SK-N-SH (cell line): Measurements from ENCODE around the gene TSSK6. TPM values are rescaled to one million over a fixed set of nuclear protein-coding genes. Genes with fewer than 3 reads are reported as not detected.

Experiments
- CTCF ChIA-PET: fragments of 300-600, 350-600 bp; formaldehyde crosslinking; extraction: SDS; loops from one replicate; lab custom pipeline; 2021; lab: Yijun Ruan, JAX
- POLR2A ChIA-PET: fragments of 350-600 bp; sonication (Branson Sonifier 250); formaldehyde crosslinking; extraction: SDS; loops from one replicate; lab custom pipeline; 2020; ENCODE audit warnings: antibody characterized with exemption, inconsistent platforms; lab: Yijun Ruan, JAX
- DNase-seq: peaks from one replicate; pipeline ENCODE4 v3.0.0; 2012
- H2AFZ ChIP-seq: fragments of 200-600 bp; sonication (generic); 2 replicates; pipeline ENCODE4 v1.8.1; 2016; ENCODE audit warnings: antibody characterized with exemption, mild to moderate bottlenecking, low read depth
- H3F3A ChIP-seq: fragments of 200-600 bp; sonication (generic); replicated peaks from 2 replicates; pipeline ENCODE3; 2016; ENCODE audit warnings: antibody characterized with exemption, mild to moderate bottlenecking; ENCODE audit not compliant: insufficient read depth
- H3K27ac ChIP-seq, 2 experiments: fragments of 200-500 bp in 1 of 2; fragments of 200-600 bp in 1 of 2; sonication (Bioruptor generic) in 1 of 2; sonication (generic), shearing (Covaris generic) in 1 of 2; 2 replicates each; pipeline versions ENCODE4 v1.5.1 to v1.6.1; 2014 to 2016; ENCODE audit warnings: low read depth in 2 of 2, inconsistent platforms in 1 of 2, low read length in 1 of 2, mild to moderate bottlenecking in 1 of 2, mixed read lengths in 1 of 2
- H3K27me3 ChIP-seq: fragments of 200-600 bp; sonication (generic), shearing (Covaris generic); 2 replicates; pipeline ENCODE4 v1.6.1; 2016; ENCODE audit warnings: mixed run types; ENCODE audit not compliant: insufficient read depth
- H3K36me3 ChIP-seq, 2 experiments: fragments of 200-500 bp in 1 of 2; fragments of 200-600 bp in 1 of 2; sonication (Bioruptor generic) in 1 of 2; sonication (generic) in 1 of 2; replicated peaks in 1 of 2; 2 replicates each; pipeline versions ENCODE3 to v1.5.1; 2014 to 2016; ENCODE audit warnings: low read length in 1 of 2, mild to moderate bottlenecking in 1 of 2; ENCODE audit not compliant: insufficient read depth in 2 of 2, control insufficient read depth in 1 of 2
- H3K4me1 ChIP-seq, 2 experiments: fragments of 200-500 bp in 1 of 2; fragments of 200-600 bp in 1 of 2; sonication (Bioruptor generic) in 1 of 2; sonication (generic), shearing (Covaris generic) in 1 of 2; 2 replicates each; pipeline versions ENCODE4 v1.5.1 to v1.6.1; 2014 to 2016; ENCODE audit warnings: low read depth in 1 of 2, low read length in 1 of 2, mixed run types in 1 of 2; ENCODE audit not compliant: insufficient read depth in 2 of 2, control insufficient read depth in 1 of 2
- H3K4me2 ChIP-seq: fragments of 200-600 bp; sonication (generic), shearing (Covaris generic); 2 replicates; pipeline ENCODE4 v1.6.1; 2017; ENCODE audit warnings: mixed run types
- H3K4me3 ChIP-seq, 2 experiments: fragments of 200-500 bp in 1 of 2; fragments of 200-600 bp in 1 of 2; sonication (Bioruptor generic) in 1 of 2; sonication (generic), shearing (Covaris generic) in 1 of 2; 2 replicates each; pipeline versions ENCODE4 v1.5.1 to v1.8.1; 2014 to 2016; ENCODE audit warnings: low read depth in 2 of 2, inconsistent platforms in 1 of 2, low read length in 1 of 2, mild to moderate bottlenecking in 1 of 2, mixed read lengths in 1 of 2, moderate library complexity in 1 of 2
- H3K79me2 ChIP-seq: fragments of 200-600 bp; sonication (generic); 2 replicates; pipeline ENCODE4 v1.8.1; 2017; ENCODE audit warnings: mild to moderate bottlenecking; ENCODE audit not compliant: insufficient read depth
- H3K9ac ChIP-seq: fragments of 200-600 bp; sonication (generic); 2 replicates; pipeline ENCODE4 v1.6.1; 2017; ENCODE audit warnings: mixed run types
- H3K9me2 ChIP-seq: fragments of 200-600 bp; sonication (generic); 2 replicates; pipeline ENCODE4 v1.6.1; 2017; ENCODE audit warnings: mixed run types
- H3K9me3 ChIP-seq: fragments of 200-600 bp; sonication (generic); 2 replicates; pipeline ENCODE4 v1.6.1; 2017; ENCODE audit warnings: mixed run types, mild to moderate bottlenecking, moderate library complexity
- H4K20me1 ChIP-seq: fragments of 200-600 bp; sonication (generic); 2 replicates; pipeline ENCODE4 v1.6.1; 2017; ENCODE audit warnings: mild to moderate bottlenecking, mixed run types; ENCODE audit not compliant: insufficient read depth
- CTCF ChIP-seq: fragments of 200-600 bp; sonication (generic); IDR thresholded peaks from 2 replicates; pipeline ENCODE4 v1.6.1; 2017; ENCODE audit warnings: antibody characterized with exemption, mild to moderate bottlenecking, moderate library complexity
- ELF1 ChIP-seq: IDR thresholded peaks from 2 replicates; pipeline ENCODE4 v1.4.0; 2012
- EZH2phosphoT487 ChIP-seq: fragments of 200-600 bp; sonication (generic); IDR thresholded peaks from 2 replicates; pipeline ENCODE4 v1.6.1; 2017; ENCODE audit warnings: low read depth, mixed run types, mild to moderate bottlenecking, antibody characterized with exemption, moderate library complexity, borderline replicate concordance
- FOXJ3 ChIP-seq: sonication (generic); formaldehyde crosslinking; IDR thresholded peaks from 2 replicates; pipeline ENCODE4 v1.5.1; 2020; ENCODE audit warnings: mild to moderate bottlenecking, missing genetic modification reagents
- GATA2 ChIP-seq: sonication (generic); formaldehyde crosslinking; IDR thresholded peaks from 2 replicates; pipeline ENCODE4 v1.5.0; 2020; ENCODE audit warnings: mild to moderate bottlenecking, missing genetic modification reagents
- MXI1 ChIP-seq: IDR thresholded peaks from 2 replicates; pipeline ENCODE4 v1.6.1; 2012; ENCODE audit warnings: mild to moderate bottlenecking, low read depth, low read length, improper control_type of control experiment
- NRF1 ChIP-seq: IDR thresholded peaks from 2 replicates; pipeline ENCODE4 v1.6.1; 2012; ENCODE audit warnings: low read depth, mild to moderate bottlenecking, low read length
- RAD21 ChIP-seq: IDR thresholded peaks from 2 replicates; pipeline ENCODE4 v1.6.1; 2012; ENCODE audit warnings: mild to moderate bottlenecking, low read length
- REST ChIP-seq: IDR thresholded peaks from 2 replicates; pipeline ENCODE4 v1.6.1; 2012; ENCODE audit warnings: mild to moderate bottlenecking, low read depth, low read length, moderate library complexity
- RFX5 ChIP-seq: IDR thresholded peaks from 2 replicates; pipeline ENCODE4 v1.6.1; 2012; ENCODE audit warnings: mild to moderate bottlenecking, improper control_type of control experiment, low read length
- SIN3A ChIP-seq: IDR thresholded peaks from 2 replicates; pipeline ENCODE4 v1.6.1; 2012; ENCODE audit warnings: low read depth, mild to moderate bottlenecking, low read length, moderate library complexity, borderline replicate concordance
- SMC3 ChIP-seq: IDR thresholded peaks from 2 replicates; pipeline ENCODE4 v1.6.1; 2012; ENCODE audit warnings: low read depth, low read length, improper control_type of control experiment
- WGBS: methylation state at CpG from one replicate; pipeline ENCODE4 v1.1.6; 2017; ENCODE audit warnings: low lambda C conversion rate; 5-methylcytosine and 5-hydroxymethylcytosine counted together
- polyA plus RNA-seq, 3 experiments: library from polyadenylated mRNA; depleted of rRNA; stranded (reverse); fragments of >200 nt; gene quantifications; 2 replicates each; pipeline ENCODE4 v1.2.3, GENCODE V29; 2012

Gene TSSK6
- polyA plus RNA-seq, 1 of the 3 experiments (the other 2 are of a cell fraction) = 3.1 TPM

GRCh38 chr19:19558055-19558454 lies 42.7 kb upstream of the TSSK6 start (continued):
- TF ChIP-seq REST = no peak
- TF ChIP-seq MXI1 = no peak
- no peak for TF ChIP-seq RFX5

- peak; percentile 86 for DNase-seq
- CTCF ChIA-PET = interaction anchor here (0.7 to 15.7 kb wide), 25 partner anchors 9 to 108 kb away, joined by 3 to 258 read pairs (median 5); partner anchors contain the start of genes CILP2, GMIP and YJEFN3
- TF ChIP-seq SIN3A (no peak), CTCF (peak; percentile 69), GATA2 (CRISPR knock-in tag) (no peak), NRF1 (no peak), FOXJ3 (no peak), EZH2phosphoT487 (no peak), SMC3 (peak; percentile 33), MXI1 (no peak), ELF1 (no peak), RAD21 (peak; percentile 57)
- no peak overlapping the region for H3K4me3 ChIP-seq
- no peaks in the 10 kb centered on the region for H3K9me3 ChIP-seq
- H3K36me3 ChIP-seq = no peaks in the 10 kb centered on the region
- H3K79me2 ChIP-seq = no peaks in the 10 kb centered on the region
- no peaks in the 10 kb centered on the region for H3K9me2 ChIP-seq
- H3K27ac ChIP-seq = no peak overlapping the region
- 73% methylated on average over 26 of the region's 34 CpGs for WGBS
- H3K27me3 ChIP-seq = no peaks in the 10 kb centered on the region
- H3K4me2 ChIP-seq = no peak overlapping the region
- no peak overlapping the region for H2AFZ ChIP-seq
- POLR2A ChIA-PET = no interaction called here
- no peaks in the 10 kb centered on the region for H4K20me1 ChIP-seq
- H3F3A ChIP-seq = no peaks in the 10 kb centered on the region
- no peak overlapping the region for H3K9ac ChIP-seq
- H3K4me1 ChIP-seq = no peaks in the 10 kb centered on the region; a peak in 1 of 4 replicates
These were observed 39.0 kb upstream of the TSSK6 start for GRCh38 chr19:19554074-19555023.
